Left forelimb (tissue), 1 donor: ENCODE results near the gene SDK1.
"Not testable (repeated sequence)": the region's sequence is repeated elsewhere in the genome, so short reads cannot be mapped to it uniquely, and the experiment has no call there.

Experiments
- DNase-seq: peaks from one replicate; pipeline ENCODE4 v3.0.0-alpha.2; 2018; ENCODE audit warnings: low spot score

Gene SDK1

GRCh38 chr7:4073052-4073451 lies 772.0 kb downstream of the SDK1 start:
- peak; percentile 23 for DNase-seq

- no peak for DNase-seq
These were observed 772.7 kb downstream of the SDK1 start for GRCh38 chr7:4073750-4074149.

- peak; percentile 38 for DNase-seq
These were observed 773.4 kb downstream of the SDK1 start for GRCh38 chr7:4074407-4074806.

DNA sequence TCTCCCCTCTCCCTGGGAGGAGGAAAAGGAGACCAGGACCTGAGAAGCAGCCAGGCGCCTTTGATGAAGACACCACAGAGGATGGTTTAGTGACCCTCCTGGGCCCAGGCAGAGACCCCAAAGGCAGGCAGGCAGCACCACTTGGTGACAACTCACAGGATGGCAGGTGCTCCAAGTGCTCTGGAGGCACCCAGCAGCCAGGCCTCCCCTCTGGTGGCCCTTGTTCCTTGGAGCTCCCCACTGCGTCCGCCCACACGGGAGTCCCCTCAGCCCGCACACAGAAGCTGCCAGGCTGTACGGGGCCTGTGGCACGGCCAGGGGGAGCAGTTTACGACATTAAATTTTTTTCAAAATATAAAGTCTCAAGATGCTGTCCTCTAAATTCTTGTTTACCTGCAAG lies 773.9 kb downstream of the SDK1 start:
- DNase-seq, result peak; percentile 41

DNA sequence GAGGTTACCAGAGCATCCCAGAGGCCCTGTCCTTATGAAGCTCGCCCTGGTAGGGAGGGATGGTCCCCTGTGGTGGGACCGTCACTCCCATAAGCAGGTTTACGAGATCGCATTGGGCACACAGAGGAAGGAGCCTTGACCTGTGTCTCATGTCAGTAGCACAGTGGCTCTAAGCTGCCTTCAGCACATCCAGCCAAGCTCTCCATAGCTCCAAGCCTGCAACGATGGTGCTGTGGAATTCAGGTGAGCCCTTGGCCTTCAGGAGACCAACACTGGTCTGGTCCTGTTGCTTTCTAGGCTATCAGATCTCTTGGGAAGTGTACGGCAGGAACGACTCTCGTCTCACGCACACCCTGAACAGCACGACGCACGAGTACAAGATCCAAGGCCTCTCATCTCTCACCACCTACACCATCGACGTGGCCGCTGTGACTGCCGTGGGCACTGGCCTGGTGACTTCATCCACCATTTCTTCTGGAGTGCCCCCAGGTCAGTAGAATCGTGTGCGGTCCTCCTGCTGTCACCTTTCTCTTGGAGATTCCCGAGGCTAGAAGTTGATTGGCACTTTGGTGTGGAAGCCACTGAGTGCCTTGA lies 775.7 kb downstream of the SDK1 start:
- DNase-seq, result peak; percentile 36

GRCh38 chr7:4077980-4078379 lies 776.9 kb downstream of the SDK1 start:
- peak; percentile 17 for DNase-seq

GRCh38 chr7:4078580-4078979 lies 777.5 kb downstream of the SDK1 start:
- peak; percentile 9 for DNase-seq

GRCh38 chr7:4079366-4079765 lies 778.3 kb downstream of the SDK1 start:
- no peak for DNase-seq

DNA sequence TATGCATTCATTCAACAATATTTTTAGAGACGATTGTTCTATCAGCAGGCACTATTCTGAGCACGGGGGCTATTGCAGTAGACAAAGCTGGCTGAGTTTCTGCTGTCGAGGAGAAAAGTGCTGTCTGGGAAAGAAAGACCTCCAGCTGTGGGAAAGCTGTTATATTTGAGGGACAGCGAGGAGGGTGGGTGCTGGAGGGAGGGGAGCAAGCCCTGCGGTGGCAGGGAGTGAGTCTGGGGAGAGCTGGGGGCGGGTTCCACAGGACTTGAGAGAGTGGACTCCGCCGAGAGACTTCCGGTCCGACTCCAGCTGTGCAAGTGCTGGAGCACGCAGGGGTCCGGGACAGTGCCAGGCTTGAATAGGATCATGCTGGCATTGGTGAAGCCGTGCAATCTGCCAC lies 778.9 kb downstream of the SDK1 start:
- DNase-seq, result peak; percentile 62

DNA sequence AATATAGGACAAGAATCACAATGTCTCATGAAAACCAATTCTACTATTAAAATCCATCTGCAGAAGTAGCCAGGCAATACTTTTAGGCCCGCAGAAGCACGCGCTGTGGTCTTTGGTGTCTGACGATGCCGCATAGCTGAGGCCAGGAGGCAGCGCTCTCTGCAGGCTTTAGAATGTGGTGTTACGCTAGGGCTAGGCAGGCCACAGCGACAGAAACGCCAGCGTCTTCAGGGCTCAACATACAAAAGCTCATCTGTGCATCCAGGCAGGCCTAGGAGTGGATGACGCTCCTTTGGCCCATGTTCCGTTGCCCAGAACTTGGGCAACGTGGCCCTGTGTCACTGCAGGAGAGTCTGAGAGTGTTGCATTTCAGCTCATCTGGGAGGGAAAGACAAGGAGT lies 779.9 kb downstream of the SDK1 start:
- DNase-seq, result peak; percentile 30

GRCh38 chr7:4083513-4083912 lies 782.5 kb downstream of the SDK1 start:
- DNase-seq, result no peak

- DNase-seq, result no peak
These were observed 783.2 kb downstream of the SDK1 start for GRCh38 chr7:4084271-4084670.

DNA sequence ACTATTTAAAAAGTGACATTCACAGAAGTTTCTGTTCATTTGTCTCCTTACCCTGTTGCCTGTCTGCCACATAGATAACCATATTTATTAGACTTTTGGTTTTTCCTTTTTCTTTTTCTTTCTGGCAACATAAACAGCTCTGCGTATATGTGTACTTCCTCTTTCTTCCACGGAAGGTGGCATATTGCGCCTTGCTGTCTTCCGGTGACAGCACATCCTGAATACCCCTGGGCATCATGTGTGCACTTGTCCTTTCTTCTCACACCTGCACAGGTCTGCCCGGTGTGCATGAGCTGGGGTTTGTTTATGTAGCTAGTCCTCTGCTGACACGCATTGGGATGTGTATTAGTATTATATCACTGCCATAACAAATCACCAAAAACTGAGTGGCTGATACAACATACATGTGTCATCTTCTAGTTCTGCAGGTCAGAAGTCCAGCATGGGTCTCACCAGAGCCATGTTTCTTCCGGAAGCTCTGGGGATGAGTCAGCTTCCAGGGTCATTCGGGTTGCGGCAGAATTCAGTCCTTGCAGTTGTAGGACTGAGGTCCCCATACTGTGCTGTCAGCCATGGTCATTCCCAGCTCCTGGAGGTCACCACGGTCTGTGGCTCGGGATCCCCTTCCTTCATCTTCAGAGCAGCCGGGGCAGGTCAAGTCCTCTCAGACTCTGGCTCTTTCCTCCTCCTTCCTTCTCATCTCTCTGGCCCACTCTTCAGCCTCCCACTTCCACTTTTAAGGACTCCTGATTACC lies 785.1 kb downstream of the SDK1 start:
- no peak for DNase-seq

DNA sequence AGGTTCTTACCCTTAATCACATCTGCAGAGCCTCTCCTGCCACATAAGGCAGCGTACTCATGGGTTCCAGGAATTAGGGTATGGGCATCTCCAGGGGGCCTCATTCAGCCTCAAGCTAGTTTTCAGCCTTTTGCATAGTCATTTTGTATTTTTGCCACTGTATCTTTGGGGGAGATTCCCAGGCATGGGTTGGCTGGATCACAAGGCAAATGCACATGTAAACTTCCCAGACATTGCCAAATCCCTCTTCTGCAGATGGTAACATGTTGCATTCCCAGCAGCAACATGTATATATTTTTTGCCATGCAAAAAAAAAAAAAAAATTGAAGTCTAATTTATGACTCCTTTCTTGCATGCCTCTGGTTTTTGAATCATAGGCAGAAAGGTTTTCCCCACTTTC lies 785.7 kb downstream of the SDK1 start:
- DNase-seq, result no peak

DNA sequence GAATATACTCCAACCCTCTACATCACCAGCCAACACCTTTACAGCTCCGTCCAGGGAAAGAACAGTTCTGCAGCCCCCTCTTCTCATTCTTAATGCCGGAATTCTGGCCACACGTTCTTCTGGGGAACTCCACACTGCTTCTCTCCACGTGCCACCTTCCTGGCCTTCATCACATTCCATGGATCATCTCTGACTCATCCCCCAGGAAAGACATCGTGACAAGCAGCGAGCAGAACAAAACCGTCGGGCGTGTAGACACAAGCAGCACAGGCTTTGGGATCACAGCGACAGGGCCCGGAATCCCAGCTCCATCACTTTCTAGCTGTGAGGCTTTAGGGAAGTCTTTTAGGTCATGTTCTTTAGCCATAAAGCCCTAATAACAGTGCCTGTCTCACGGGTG lies 790.7 kb downstream of the SDK1 start:
- DNase-seq, result no peak

GRCh38 chr7:4093035-4093434 lies 792.0 kb downstream of the SDK1 start:
- DNase-seq, result no peak

- no peak for DNase-seq
These were observed 792.4 kb downstream of the SDK1 start for GRCh38 chr7:4093483-4093882.

DNA sequence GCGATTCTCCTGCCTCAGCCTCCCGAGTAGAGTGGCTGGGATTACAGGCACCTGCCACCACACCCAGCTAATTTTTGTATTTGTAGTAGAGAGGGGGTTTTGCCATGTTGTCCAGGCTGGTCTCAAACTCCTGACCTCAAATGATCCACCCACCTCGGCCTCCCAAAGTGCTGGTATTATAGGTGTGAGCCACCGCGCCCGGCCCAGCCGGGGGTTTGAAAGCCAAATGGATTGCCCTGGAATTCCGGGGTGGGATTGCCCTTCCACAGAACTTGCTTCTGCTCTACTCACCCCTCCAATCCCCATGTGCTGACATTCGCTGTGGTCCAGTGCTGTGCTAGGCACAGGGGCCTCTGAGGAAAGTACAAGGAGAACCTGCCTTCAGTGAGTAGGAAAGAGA lies 793.1 kb downstream of the SDK1 start:
- not testable (repeated sequence) for DNase-seq

GRCh38 chr7:4097001-4097609 lies 796.1 kb downstream of the SDK1 start:
- no peak for DNase-seq

DNA sequence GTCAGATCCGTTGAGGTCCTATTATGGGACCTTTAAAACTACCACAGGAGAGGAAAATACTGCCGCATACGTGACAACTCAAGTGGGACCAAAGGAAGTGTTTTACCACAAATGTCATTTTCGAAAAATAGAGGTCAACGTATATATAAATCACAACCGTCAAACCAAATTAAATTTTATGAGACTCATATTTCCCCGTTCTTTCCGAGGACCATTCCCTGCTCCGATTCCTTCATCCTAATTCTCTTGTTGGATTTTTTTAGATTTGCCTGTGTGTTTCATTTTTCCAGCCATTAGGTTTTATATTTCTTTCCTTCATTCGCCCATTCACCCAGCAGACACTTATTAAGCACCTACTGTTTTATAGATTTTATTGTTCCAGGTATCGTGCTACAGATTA lies 797.1 kb downstream of the SDK1 start:
- no peak for DNase-seq

GRCh38 chr7:4099651-4100050 lies 798.6 kb downstream of the SDK1 start:
- DNase-seq, result no peak

DNA sequence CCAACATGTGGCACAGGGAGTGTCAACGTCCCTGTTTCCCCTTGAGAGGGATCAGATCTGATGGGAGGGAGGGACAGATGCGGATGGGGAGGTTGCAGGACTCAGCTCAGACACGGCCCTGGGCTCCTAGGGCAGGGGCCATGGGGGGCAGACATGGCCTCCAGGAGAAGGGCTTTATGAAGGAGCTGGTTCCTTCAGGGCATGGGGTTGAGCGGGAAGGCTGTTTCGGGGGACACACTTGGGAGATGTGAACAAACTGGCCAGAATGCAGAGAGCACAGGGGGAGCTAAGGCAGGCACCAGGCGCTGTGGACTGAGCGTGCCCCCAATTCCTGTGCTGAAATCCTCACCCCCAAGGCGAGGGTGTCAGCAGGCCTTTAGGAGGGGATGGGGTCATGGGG lies 799.1 kb downstream of the SDK1 start:
- DNase-seq, result no peak

DNA sequence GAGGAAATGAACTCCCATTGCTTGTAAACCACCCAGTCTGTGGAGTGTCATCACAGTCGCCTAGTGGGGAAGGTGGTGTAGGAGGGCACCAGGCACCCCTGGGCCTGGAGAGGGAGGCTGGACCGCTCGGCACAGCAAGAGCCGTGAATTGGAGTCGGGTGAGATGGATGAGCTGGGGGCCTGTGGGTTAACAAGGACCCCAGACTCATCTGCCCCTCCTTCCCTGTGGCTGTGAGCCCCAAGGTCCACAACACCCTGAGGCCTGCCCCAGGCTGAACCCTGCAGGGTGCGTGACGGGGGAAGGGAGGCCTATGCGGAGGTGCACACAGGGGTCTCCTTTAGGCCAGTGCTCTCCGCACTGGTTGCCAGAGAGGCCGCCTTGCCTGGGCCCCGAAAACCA lies 799.6 kb downstream of the SDK1 start:
- DNase-seq, result no peak
